ENCODE results near the gene GADD45G.
A peak's percentile ranks its signal among the peaks of the same experiment; 100 is the strongest.

The GADD45G gene

GRCh38 chr9:89630508-89630907, 25.7 kb downstream of the GADD45G start:
- DNase-seq (ENCODE audit: low spot score): no peak

- DNase-seq (ENCODE audit: low spot score): no peak
Observed at GRCh38 chr9:89631384-89631783, 26.6 kb downstream of the GADD45G start.

- no peak for DNase-seq (ENCODE audit: low spot score)
Observed at GRCh38 chr9:89632192-89632733, 27.5 kb downstream of the GADD45G start.

GRCh38 chr9:89632736-89633135, 27.9 kb downstream of the GADD45G start:
- no peak for DNase-seq (ENCODE audit: low spot score)

GRCh38 chr9:89633404-89633803, 28.6 kb downstream of the GADD45G start:
- DNase-seq (ENCODE audit: low spot score): no peak

- no peak for DNase-seq (ENCODE audit: low spot score)
Observed at GRCh38 chr9:89633920-89634319, 29.1 kb downstream of the GADD45G start.

GRCh38 chr9:89634995-89635742, 30.4 kb downstream of the GADD45G start:
- peak; percentile 37 for DNase-seq (ENCODE audit: low spot score)

GRCh38 chr9:89635816-89636215, 31.0 kb downstream of the GADD45G start:
- no peak for DNase-seq (ENCODE audit: low spot score)

GRCh38 chr9:89637787-89638186, 33.0 kb downstream of the GADD45G start:
- DNase-seq (ENCODE audit: low spot score): no peak

GRCh38 chr9:89638359-89638758, 33.5 kb downstream of the GADD45G start:
- DNase-seq (ENCODE audit: low spot score): no peak

- DNase-seq (ENCODE audit: low spot score): no peak
Observed at GRCh38 chr9:89638893-89639292, 34.1 kb downstream of the GADD45G start.

- DNase-seq (ENCODE audit: low spot score): no peak
Observed at GRCh38 chr9:89639367-89639795, 34.6 kb downstream of the GADD45G start.

- DNase-seq (ENCODE audit: low spot score): no peak
Observed at GRCh38 chr9:89639961-89640360, 35.1 kb downstream of the GADD45G start.

GRCh38 chr9:89640361-89640760, 35.5 kb downstream of the GADD45G start:
- no peak for DNase-seq (ENCODE audit: low spot score)

- DNase-seq (ENCODE audit: low spot score): no peak
Observed at GRCh38 chr9:89640801-89641200, 36.0 kb downstream of the GADD45G start.

GRCh38 chr9:89641980-89642379, 37.2 kb downstream of the GADD45G start:
- DNase-seq (ENCODE audit: low spot score): no peak

- DNase-seq (ENCODE audit: low spot score): no peak
Observed at GRCh38 chr9:89642789-89643188, 38.0 kb downstream of the GADD45G start.

GRCh38 chr9:89646189-89646939, 41.6 kb downstream of the GADD45G start:
- no peak for DNase-seq (ENCODE audit: low spot score)

GRCh38 chr9:89647366-89648128, 42.7 kb downstream of the GADD45G start:
- DNase-seq (ENCODE audit: low spot score): no peak

GRCh38 chr9:89648247-89649000, 43.6 kb downstream of the GADD45G start:
- DNase-seq (ENCODE audit: low spot score): no peak

- no peak for DNase-seq (ENCODE audit: low spot score)
Observed at GRCh38 chr9:89649039-89649691, 44.4 kb downstream of the GADD45G start.
